ENCODE data around the gene ZNF827. TPM values are rescaled to one million over a fixed set of nuclear protein-coding genes. Genes with fewer than 3 reads are reported as not detected.

The ZNF827 gene
- total RNA-seq, 2 donors from 2014 or later, result 5.4 to 13.8 TPM

DNA sequence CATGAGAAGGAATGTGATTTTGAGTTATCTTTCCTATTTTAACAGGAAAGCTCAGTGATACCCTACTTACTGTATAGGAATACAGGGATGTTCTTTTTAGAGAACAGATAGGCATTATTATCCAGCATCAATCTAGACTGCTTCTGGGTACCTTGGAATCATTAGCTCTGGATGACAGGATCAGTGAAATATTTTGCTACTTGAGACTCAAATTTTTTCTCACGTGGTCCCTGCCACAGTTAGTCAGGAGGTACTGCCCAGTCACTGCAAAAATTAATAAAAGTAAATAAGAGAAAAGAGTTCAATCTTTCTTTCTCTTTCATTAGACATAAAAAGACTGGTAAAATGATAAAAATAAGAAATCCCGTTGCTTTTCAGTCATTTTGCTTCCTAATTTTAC, 5.5 kb downstream of the ZNF827 start:
- TF ChIP-seq POLR2A (IDR thresholded peaks at IDR 0.05), result no peak
- TF ChIP-seq, protein P1, sequence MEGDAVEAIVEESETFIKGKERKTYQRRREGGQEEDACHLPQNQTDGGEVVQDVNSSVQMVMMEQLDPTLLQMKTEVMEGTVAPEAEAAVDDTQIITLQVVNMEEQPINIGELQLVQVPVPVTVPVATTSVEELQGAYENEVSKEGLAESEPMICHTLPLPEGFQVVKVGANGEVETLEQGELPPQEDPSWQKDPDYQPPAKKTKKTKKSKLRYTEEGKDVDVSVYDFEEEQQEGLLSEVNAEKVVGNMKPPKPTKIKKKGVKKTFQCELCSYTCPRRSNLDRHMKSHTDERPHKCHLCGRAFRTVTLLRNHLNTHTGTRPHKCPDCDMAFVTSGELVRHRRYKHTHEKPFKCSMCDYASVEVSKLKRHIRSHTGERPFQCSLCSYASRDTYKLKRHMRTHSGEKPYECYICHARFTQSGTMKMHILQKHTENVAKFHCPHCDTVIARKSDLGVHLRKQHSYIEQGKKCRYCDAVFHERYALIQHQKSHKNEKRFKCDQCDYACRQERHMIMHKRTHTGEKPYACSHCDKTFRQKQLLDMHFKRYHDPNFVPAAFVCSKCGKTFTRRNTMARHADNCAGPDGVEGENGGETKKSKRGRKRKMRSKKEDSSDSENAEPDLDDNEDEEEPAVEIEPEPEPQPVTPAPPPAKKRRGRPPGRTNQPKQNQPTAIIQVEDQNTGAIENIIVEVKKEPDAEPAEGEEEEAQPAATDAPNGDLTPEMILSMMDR (IDR thresholded peaks at IDR 0.05), result no peak
- no peak overlapping the region for H3K27ac ChIP-seq
- H3K4me1 ChIP-seq, result peaks cover 27% of the 10 kb centered on the region
- 64 to 74% methylated on average over 2 of the region's 2 CpGs for WGBS, 2 donors
- DNase-seq, result no peak
- H3K27me3 ChIP-seq, result no peaks in the 10 kb centered on the region
- H3K9me3 ChIP-seq, result no peaks in the 10 kb centered on the region
- intact Hi-C loops (cut with DNase I), result no loop called here
- H3K36me3 ChIP-seq (replicated peaks in 1 of 2; ENCODE audit: insufficient read depth in 1 of 2, low read depth in 2 of 2), result no peaks in the 10 kb centered on the region
- ATAC-seq, result no peak
- no peak overlapping the region for H3K4me3 ChIP-seq

DNA sequence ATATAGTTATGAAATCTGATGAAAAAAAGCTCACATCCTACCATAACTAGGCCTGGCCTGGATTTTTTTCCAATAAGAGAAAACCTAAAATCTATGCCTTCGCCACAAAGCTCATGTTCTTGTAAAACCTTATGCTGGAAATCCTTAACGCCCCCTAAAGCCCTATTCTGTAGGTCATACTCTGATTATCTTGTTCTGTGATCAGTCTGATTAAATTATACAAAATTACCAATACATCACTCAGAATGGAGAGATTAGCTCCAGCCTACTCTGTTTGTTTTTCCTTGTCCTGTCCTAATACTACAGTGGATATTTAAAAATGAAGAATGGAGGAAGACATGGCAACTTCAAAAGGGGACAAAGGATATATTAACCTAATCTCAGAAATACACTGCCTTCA, 7.2 kb downstream of the ZNF827 start:
- H3K9me3 ChIP-seq, result no peaks in the 10 kb centered on the region

DNA sequence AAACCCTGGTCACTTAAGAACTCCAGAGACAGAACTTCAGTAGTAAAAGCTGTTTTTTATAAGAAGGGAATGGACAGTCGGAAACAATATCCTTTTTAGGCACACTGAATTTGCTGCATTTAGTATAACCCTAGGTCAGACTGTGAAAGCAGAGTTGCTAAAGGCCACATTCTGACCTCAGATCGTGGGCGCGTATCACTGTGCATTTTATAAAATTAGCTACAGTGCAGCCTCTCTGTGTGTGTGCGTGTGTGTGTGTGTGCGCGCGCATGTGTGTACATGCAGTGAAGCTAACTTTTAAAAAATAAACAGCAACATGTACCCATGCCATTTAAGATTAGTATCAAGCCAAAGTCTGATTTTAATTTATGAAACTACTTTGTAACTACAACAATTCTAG, 8.0 kb downstream of the ZNF827 start:
- 82 to 85% methylated on average over 8 of the region's 8 CpGs for WGBS, 2 donors
- H3K4me1 ChIP-seq, result peaks cover 25% of the 10 kb centered on the region
- DNase-seq (no peak), ATAC-seq (no peak)
- no peak overlapping the region for H3K27ac ChIP-seq
- H3K9me3 ChIP-seq, result no peaks in the 10 kb centered on the region
- intact Hi-C loops (cut with DNase I), result no loop called here
- no peaks in the 10 kb centered on the region for H3K36me3 ChIP-seq (replicated peaks in 1 of 2; ENCODE audit: insufficient read depth in 1 of 2, low read depth in 2 of 2)
- no peaks in the 10 kb centered on the region for H3K27me3 ChIP-seq
- no peak for TF ChIP-seq POLR2A (IDR thresholded peaks at IDR 0.05)
- TF ChIP-seq, protein P1 (IDR thresholded peaks at IDR 0.05), result no peak
- no peak overlapping the region for H3K4me3 ChIP-seq

More for the DNA sequence above, 7.2 kb downstream of the ZNF827 start:
- intact Hi-C loops (cut with DNase I), result no loop called here
- Histone ChIP-seq H3K27ac (no peak overlapping the region), H3K4me1 (peaks cover 27% of the 10 kb centered on the region), H3K4me3 (no peak overlapping the region), H3K27me3 (no peaks in the 10 kb centered on the region), H3K36me3 (replicated peaks in 1 of 2; ENCODE audit: insufficient read depth in 1 of 2, low read depth in 2 of 2) (no peaks in the 10 kb centered on the region)
- DNase-seq (no peak), ATAC-seq (no peak)
- WGBS, 2 donors, result 72 to 83% methylated on average over 2 of the region's 2 CpGs
- TF ChIP-seq POLR2A (IDR thresholded peaks at IDR 0.05), result no peak
- TF ChIP-seq, protein P1 (IDR thresholded peaks at IDR 0.05), result no peak

DNA sequence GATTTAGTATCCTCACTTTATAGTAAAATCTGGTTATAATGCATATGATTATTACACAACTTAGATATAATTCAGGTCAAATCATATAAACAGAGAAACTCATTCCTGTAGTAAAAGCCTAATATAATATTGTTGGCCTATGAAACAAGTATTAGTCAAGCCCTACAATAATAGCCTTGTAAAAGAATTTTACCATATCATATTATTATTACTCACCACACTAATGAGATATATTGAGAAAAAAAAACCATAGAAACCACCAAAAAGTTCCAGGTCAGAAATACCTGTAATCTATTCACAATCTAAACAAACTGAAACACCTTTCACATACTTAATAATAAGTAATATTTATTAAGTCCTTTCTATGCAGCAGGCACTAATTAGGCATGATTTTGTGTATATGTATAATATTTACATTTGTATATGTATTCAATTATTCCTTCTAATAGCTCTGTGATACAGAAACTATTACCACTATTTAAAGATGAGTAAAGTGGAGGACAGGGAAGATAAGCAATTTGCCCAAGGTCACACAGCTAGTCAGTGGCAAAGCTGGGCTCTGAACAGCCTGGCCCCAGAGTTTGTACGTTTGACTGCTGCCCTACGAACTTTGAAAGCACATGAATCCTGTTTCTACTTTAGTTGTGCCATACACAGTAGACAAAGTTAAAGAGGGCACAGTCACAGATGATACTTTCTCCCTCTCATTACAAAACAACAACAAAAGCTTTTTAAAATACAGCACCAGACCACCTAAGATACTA, 9.0 kb downstream of the ZNF827 start:
- no peak overlapping the region for H3K27ac ChIP-seq
- H3K36me3 ChIP-seq (replicated peaks in 1 of 2; ENCODE audit: insufficient read depth in 1 of 2, low read depth in 2 of 2), result no peaks in the 10 kb centered on the region
- H3K4me1 ChIP-seq, result peaks cover 15% of the 10 kb centered on the region
- no peak for DNase-seq
- WGBS, 2 donors, result 18 to 31% methylated on average over 2 of the region's 2 CpGs
- no peak for ATAC-seq
- TF ChIP-seq POLR2A (IDR thresholded peaks at IDR 0.05), result no peak
- TF ChIP-seq, protein P1 (IDR thresholded peaks at IDR 0.05), result no peak
- no peak overlapping the region for H3K4me3 ChIP-seq
- H3K9me3 ChIP-seq, result no peaks in the 10 kb centered on the region
- no peaks in the 10 kb centered on the region for H3K27me3 ChIP-seq
- intact Hi-C loops (cut with DNase I), result no loop called here

DNA sequence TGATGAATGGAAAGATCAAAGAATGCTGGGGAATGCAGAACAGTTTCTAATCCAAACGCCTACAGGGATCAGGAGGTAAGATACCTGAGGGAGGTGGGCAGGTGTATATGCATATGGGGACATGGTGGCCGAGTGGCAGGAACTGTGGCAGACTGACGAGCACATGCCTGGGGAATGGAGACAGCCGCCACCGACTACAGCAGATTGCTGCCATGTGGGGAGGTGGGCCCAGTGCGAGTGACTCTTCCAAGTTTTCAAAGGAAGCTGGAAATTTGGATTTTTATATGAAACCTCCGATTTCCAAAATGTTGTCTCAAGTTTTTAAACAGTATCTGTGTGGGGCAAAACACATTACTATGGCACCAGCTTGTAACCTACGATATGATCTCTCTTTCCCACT, 9.9 kb downstream of the ZNF827 start:
- Histone ChIP-seq H3K27me3 (no peaks in the 10 kb centered on the region), H3K4me1 (peaks cover 9% of the 10 kb centered on the region), H3K4me3 (no peak overlapping the region), H3K36me3 (replicated peaks in 1 of 2; ENCODE audit: insufficient read depth in 1 of 2, low read depth in 2 of 2) (no peaks in the 10 kb centered on the region), H3K9me3 (no peaks in the 10 kb centered on the region), H3K27ac (no peak overlapping the region)
- ATAC-seq, result no peak
- TF ChIP-seq, protein P1 (IDR thresholded peaks at IDR 0.05), result no peak
- TF ChIP-seq POLR2A (IDR thresholded peaks at IDR 0.05), result no peak
- intact Hi-C loops (cut with DNase I), result no loop called here
- DNase-seq, result no peak
- 92 to 98% methylated on average over 8 of the region's 8 CpGs for WGBS, 2 donors
